GM18505 (cell line): Measurements from ENCODE around the gene SIGLEC11.
"Not testable (repeated sequence)": the region's sequence is repeated elsewhere in the genome, so short reads cannot be mapped to it uniquely, and the experiment has no call there.

ENCODE experiments used
- ATAC-seq: cut with Tn5 transposase; IDR thresholded peaks from one replicate; pipeline ENCODE4 v1.9.1; 2021; ENCODE audit not compliant: unreplicated experiment
- POLR2A ChIP-seq: IDR thresholded peaks from 4 replicates; pipeline ENCODE4 v1.6.1; 2011; ENCODE audit warnings: borderline replicate concordance; ENCODE audit not compliant: insufficient read depth, insufficient read length; ENCODE audit errors: extremely low read depth

Gene SIGLEC11

GRCh38 chr19:49960980-49961379, at the start of gene SIGLEC11:
Gene SIGLEC11 (minus strand): TSS chr19:49961172. CDS start chr19:49961081, 91 bp downstream.
- ATAC-seq: not testable (repeated sequence)

GRCh38 chr19:50008532-50008931, 47.6 kb upstream of the SIGLEC11 start:
- no peak for TF ChIP-seq POLR2A
- no peak for ATAC-seq

GRCh38 chr19:50007947-50008346, 47.0 kb upstream of the SIGLEC11 start:
- no peak for TF ChIP-seq POLR2A
- no peak for ATAC-seq

- no peak for TF ChIP-seq POLR2A
- ATAC-seq: no peak
Observed at GRCh38 chr19:50007170-50007569, 46.2 kb upstream of the SIGLEC11 start.

GRCh38 chr19:50005428-50005827, 44.5 kb upstream of the SIGLEC11 start:
- ATAC-seq: no peak
- no peak for TF ChIP-seq POLR2A

GRCh38 chr19:50003810-50004419, 42.9 kb upstream of the SIGLEC11 start:
- no peak for ATAC-seq
- TF ChIP-seq POLR2A: no peak

GRCh38 chr19:50003254-50003788, 42.3 kb upstream of the SIGLEC11 start:
- no peak for ATAC-seq

GRCh38 chr19:50002386-50002960, 41.5 kb upstream of the SIGLEC11 start:
- ATAC-seq: no peak
- no peak for TF ChIP-seq POLR2A

More at GRCh38 chr19:50003254-50003788, 42.3 kb upstream of the SIGLEC11 start:
- TF ChIP-seq POLR2A: no peak

GRCh38 chr19:50001775-50002174, 40.8 kb upstream of the SIGLEC11 start:
- no peak for TF ChIP-seq POLR2A
- no peak for ATAC-seq

- no peak for ATAC-seq
- no peak for TF ChIP-seq POLR2A
Observed at GRCh38 chr19:50000841-50001557, 40.0 kb upstream of the SIGLEC11 start.

- TF ChIP-seq POLR2A: no peak
- no peak for ATAC-seq
Observed at GRCh38 chr19:50000038-50000840, 39.3 kb upstream of the SIGLEC11 start.

- ATAC-seq: no peak
- TF ChIP-seq POLR2A: no peak
Observed at GRCh38 chr19:49999371-50000010, 38.5 kb upstream of the SIGLEC11 start.

- ATAC-seq: no peak
- TF ChIP-seq POLR2A: no peak
Observed at GRCh38 chr19:49997709-49998108, 36.7 kb upstream of the SIGLEC11 start.

- no peak for ATAC-seq
- no peak for TF ChIP-seq POLR2A
Observed at GRCh38 chr19:49988433-49988832, 27.5 kb upstream of the SIGLEC11 start.
